ENCODE data around the gene MRPL28.

MRPL28 gene

DNA sequence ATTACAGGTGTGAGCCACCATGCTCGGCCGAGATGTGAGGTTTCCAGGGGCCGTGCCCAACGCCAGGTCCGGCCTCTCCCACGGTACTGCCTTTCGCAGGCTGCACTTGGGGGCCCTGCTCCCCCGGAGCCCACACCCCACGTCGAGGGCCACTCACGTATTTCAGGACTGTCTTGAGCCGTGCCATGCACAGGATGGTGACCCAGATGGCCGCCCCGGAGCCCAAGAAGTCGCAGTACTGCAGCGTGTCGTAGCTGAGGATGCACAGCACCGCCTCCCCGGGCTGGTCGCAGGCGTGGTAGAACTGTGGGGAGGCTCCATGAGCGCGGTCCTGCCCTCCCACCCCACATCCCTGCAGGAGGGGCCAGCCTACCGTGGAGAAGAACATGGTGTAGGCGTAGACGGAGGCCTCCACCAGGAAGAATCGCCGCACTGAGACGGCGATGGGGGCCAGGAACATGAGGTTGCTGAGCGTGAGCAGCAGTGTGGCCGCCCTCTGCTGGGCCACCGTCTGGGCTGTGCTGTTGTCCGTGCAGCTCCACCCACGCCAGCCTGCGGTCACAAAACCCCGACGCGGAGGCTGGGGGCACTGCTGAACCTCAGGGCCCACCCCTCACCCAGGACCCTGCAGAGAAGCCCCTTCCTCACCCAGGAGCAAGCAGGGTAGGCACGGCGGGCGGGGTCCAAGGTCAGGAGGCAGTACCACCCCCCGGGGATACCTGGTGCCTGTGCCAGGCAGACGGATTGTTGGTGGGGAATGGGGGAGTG lies 3.7 kb upstream of the MRPL28 start:
- no peak overlapping the region for H3K27ac ChIP-seq
- TF ChIP-seq ZFX (IDR thresholded peaks at IDR 0.05; ENCODE audit: borderline replicate concordance) = no peak

- H3K27ac ChIP-seq = no peak overlapping the region
- TF ChIP-seq, protein P1, sequence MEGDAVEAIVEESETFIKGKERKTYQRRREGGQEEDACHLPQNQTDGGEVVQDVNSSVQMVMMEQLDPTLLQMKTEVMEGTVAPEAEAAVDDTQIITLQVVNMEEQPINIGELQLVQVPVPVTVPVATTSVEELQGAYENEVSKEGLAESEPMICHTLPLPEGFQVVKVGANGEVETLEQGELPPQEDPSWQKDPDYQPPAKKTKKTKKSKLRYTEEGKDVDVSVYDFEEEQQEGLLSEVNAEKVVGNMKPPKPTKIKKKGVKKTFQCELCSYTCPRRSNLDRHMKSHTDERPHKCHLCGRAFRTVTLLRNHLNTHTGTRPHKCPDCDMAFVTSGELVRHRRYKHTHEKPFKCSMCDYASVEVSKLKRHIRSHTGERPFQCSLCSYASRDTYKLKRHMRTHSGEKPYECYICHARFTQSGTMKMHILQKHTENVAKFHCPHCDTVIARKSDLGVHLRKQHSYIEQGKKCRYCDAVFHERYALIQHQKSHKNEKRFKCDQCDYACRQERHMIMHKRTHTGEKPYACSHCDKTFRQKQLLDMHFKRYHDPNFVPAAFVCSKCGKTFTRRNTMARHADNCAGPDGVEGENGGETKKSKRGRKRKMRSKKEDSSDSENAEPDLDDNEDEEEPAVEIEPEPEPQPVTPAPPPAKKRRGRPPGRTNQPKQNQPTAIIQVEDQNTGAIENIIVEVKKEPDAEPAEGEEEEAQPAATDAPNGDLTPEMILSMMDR (IDR thresholded peaks at IDR 0.05) = no peak
- no peak for TF ChIP-seq ZFX (IDR thresholded peaks at IDR 0.05; ENCODE audit: borderline replicate concordance)
Observed at GRCh38 chr16:373020-373598, 2.8 kb upstream of the MRPL28 start.

DNA sequence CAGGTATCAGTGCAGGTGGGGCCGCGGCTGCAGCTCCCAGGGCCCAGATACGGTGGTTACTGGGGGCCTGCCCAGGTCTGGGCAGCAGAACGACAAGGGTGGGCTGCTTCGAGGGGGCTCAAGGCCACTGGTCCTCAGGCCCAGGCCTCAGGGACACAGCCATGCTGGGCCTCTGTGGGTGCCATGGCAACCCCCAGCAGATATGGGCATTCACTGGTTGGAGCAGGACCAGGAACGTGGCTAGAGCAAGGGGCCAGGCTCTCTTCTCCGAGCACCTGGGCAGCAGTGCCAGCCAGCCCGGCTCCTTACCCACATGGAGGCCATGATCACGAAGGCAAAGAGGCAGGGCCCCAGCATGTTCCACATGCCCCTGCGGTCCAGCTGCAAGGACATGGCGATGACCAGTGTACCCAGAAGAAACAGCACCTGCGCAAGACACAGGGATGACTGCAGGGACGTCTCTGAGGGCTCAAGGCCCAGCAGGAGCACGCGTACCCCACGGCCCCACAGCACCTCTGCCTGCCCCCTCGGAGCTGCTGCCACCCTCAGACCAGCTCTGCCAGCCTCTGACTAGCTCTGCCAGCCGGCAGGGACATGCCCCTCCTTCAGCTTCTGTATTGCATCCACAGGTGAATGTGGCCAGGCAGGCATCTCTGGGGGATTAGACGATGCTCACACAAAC lies 2.1 kb upstream of the MRPL28 start:
- H3K27ac ChIP-seq = no peak overlapping the region
- TF ChIP-seq, protein P1 (IDR thresholded peaks at IDR 0.05) = no peak
- no peak for TF ChIP-seq ZFX (IDR thresholded peaks at IDR 0.05; ENCODE audit: borderline replicate concordance)

- H3K27ac ChIP-seq = peak overlapping the region; percentile 71
- no peak for TF ChIP-seq ZFX (IDR thresholded peaks at IDR 0.05; ENCODE audit: borderline replicate concordance)
- TF ChIP-seq, protein P1 (IDR thresholded peaks at IDR 0.05) = no peak
Observed at GRCh38 chr16:371515-372301, 1.4 kb upstream of the MRPL28 start.

DNA sequence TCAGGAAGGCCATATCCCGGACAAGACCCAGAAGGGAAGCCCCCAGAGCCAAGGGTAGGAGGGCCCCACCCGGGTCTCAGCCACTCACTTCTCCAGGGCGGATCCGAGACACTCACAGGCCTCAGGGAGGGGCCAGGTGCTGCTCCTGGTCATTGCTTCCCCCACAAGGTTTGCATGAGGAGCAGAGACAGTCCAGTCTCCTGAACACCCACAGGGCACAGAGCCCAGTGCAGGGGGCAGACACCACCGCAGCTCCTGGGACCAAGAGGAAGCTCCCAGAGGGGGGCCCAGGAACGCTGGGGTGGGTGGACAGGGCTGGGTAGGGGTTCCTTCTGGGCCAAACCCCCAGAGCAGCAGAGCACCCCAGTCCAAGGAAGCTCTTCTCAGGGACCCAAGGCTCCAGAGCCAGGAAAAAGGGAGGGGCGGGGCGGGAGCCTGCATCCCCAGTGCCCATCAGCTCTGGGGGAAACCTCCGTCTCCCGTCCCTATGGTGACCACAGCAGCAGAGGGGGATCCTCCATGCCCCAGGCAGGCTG lies 709 bp upstream of the MRPL28 start:
- peak overlapping the region; percentile 71 for H3K27ac ChIP-seq
- TF ChIP-seq, protein P1 (IDR thresholded peaks at IDR 0.05) = no peak
- TF ChIP-seq ZFX (IDR thresholded peaks at IDR 0.05; ENCODE audit: borderline replicate concordance) = no peak

DNA sequence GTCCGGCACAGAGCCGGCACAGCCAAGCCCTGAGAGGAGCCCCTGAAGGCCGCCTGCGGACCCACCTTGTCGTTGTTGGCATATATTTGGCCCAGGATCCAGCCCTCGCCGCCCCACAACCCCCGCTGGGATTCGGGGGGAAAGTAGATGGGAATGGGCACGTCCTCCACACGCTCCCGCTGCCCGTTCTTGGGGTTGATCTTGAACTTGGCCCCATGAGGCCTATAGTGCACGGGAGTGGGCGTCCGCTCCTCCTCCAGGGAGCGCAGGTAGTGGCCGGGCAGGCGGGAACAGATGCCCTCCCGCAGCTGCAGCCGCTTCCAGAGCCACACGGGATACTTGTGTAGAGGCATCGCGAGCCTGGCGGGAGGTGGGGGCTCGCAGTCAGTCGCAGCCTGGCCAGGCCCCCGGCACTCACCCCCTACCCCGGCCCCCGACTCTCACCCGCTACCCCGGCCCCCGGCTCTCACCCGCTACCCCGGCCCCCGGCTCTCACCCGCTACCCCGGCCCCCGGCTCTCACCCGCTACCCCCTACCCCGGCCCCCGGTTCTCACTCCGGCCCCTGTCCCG lies 387 bp downstream of the MRPL28 start:
- no peak for TF ChIP-seq ZFX (IDR thresholded peaks at IDR 0.05; ENCODE audit: borderline replicate concordance)
- TF ChIP-seq, protein P1 (IDR thresholded peaks at IDR 0.05) = no peak
- H3K27ac ChIP-seq = no peak overlapping the region; the same call in 1 of the 2 replicates
